RCC 7860 (cell line): ENCODE measurements around the gene FOXP3.

Source experiments
- DNase-seq: peaks from one replicate; pipeline ENCODE4 v3.0.0-alpha.2; 2015; ENCODE audit warnings: low spot score
- FAIRE-seq: peaks from 2 replicates; lab custom pipeline; 2012; peaks lifted over from hg19 to GRCh38; lab: Jason Lieb, UNC

FOXP3 gene

GRCh38 chrX:49250578-49250977, 13.9 kb downstream of the FOXP3 start:
- FAIRE-seq: no peak

GRCh38 chrX:49250066-49250465, 14.4 kb downstream of the FOXP3 start:
- FAIRE-seq (no peak), DNase-seq (no peak)

More at GRCh38 chrX:49250578-49250977, 13.9 kb downstream of the FOXP3 start:
- no peak for DNase-seq

GRCh38 chrX:49249616-49250015, 14.9 kb downstream of the FOXP3 start:
- DNase-seq (no peak), FAIRE-seq (no peak)

GRCh38 chrX:49249071-49249470, 15.4 kb downstream of the FOXP3 start:
- DNase-seq: no peak
- FAIRE-seq: no peak

GRCh38 chrX:49247916-49248811, 16.3 kb downstream of the FOXP3 start:
- DNase-seq: no peak
- no peak for FAIRE-seq

- no peak for DNase-seq
- FAIRE-seq: no peak
Observed at GRCh38 chrX:49247346-49247745, 17.2 kb downstream of the FOXP3 start.

- FAIRE-seq: no peak
- DNase-seq: no peak
Observed at GRCh38 chrX:49246541-49246940, 18.0 kb downstream of the FOXP3 start.

- DNase-seq (no peak), FAIRE-seq (no peak)
Observed at GRCh38 chrX:49244207-49244606, 20.3 kb downstream of the FOXP3 start.

GRCh38 chrX:49243166-49243565, 21.3 kb downstream of the FOXP3 start:
- DNase-seq (no peak), FAIRE-seq (no peak)

GRCh38 chrX:49242545-49243066, 21.9 kb downstream of the FOXP3 start:
- FAIRE-seq (no peak), DNase-seq (no peak)

- FAIRE-seq: no peak
- no peak for DNase-seq
Observed at GRCh38 chrX:49238735-49239134, 25.8 kb downstream of the FOXP3 start.

- FAIRE-seq (no peak), DNase-seq (no peak)
Observed at GRCh38 chrX:49237060-49237459, 27.4 kb downstream of the FOXP3 start.

GRCh38 chrX:49233887-49234555, 30.5 kb downstream of the FOXP3 start:
- DNase-seq: no peak
- no peak for FAIRE-seq

- FAIRE-seq (no peak), DNase-seq (no peak)
Observed at GRCh38 chrX:49233176-49233575, 31.3 kb downstream of the FOXP3 start, which contains the start of gene CACNA1F. Gene CACNA1F, minus strand, starts transcription at chrX:49233340. Its CDS starts 31 bp downstream, at chrX:49233309.

GRCh38 chrX:49232525-49232924, 32.0 kb downstream of the FOXP3 start:
- DNase-seq (no peak), FAIRE-seq (no peak)

- DNase-seq: no peak
- FAIRE-seq: no peak
Observed at GRCh38 chrX:49231333-49232000, 33.0 kb downstream of the FOXP3 start.

- no peak for FAIRE-seq
Observed at GRCh38 chrX:49230500-49231232, 33.8 kb downstream of the FOXP3 start.

GRCh38 chrX:49228185-49228584, 36.3 kb downstream of the FOXP3 start:
- FAIRE-seq: no peak

More at GRCh38 chrX:49230500-49231232, 33.8 kb downstream of the FOXP3 start:
- no peak for DNase-seq

GRCh38 chrX:49227726-49228125, 36.8 kb downstream of the FOXP3 start:
- FAIRE-seq (no peak), DNase-seq (no peak)

More at GRCh38 chrX:49228185-49228584, 36.3 kb downstream of the FOXP3 start:
- DNase-seq: no peak

- FAIRE-seq: no peak
- no peak for DNase-seq
Observed at GRCh38 chrX:49226946-49227345, 37.6 kb downstream of the FOXP3 start.
